Measurements from ENCODE around the gene POTEG. TPM values are rescaled to one million over a fixed set of nuclear protein-coding genes. Genes with fewer than 3 reads are reported as not detected.
"Not testable (repeated sequence)": the region's sequence is repeated elsewhere in the genome, so short reads cannot be mapped to it uniquely, and the experiment has no call there.

The POTEG gene
- total RNA-seq, 3 donors from 2014 or later = not detected

DNA sequence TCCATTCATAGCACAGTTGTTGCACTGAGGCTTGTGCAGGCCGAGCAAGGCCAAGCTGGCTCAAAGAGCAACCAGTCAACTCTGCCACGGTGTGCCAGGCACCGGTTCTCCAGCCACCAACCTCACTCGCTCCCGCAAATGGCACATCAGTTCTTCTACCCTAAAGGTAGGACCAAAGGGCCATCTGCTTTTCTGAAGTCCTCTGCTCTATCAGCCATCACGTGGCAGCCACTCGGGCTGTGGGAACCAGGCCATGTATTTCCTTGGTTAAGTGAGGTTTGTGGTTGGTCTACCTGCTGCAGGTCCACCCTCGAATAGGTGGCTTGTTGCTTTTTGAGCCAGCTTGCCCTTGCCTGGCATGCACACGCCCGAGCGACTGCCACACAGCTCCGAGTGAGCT is 39.4 kb downstream of the POTEG start:
- H3K27ac ChIP-seq, H3K4me3 ChIP-seq: not testable (repeated sequence)
- peak in 1 of 2 donors; percentile 34 for DNase-seq (ENCODE audit: low spot score in 2 of 2)

DNA sequence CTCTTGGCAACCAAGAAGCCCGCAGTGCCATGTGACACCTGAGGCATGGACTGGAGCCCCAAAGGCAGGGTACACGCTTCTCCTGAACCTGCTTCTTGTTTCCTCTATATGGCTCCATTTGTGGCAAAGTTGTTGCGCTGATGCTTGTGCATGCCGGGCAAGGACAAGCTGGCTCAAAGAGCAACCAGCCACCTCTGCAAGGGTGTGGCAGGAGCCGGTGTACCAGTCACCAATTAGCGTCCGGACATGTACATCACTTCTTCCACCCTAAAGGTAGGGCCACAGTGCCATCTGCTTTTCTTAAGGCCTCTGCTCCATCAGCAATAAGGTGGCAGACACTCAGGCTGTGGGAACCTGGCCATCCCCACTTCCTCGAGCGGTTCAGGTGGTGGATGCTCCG is 43.9 kb downstream of the POTEG start:
- DNase-seq (ENCODE audit: low spot score in 2 of 2); H3K4me1 ChIP-seq; H3K4me3 ChIP-seq; intact Hi-C loops (cut with DNase I; ENCODE audit: low total_unique reads); H3K36me3 ChIP-seq; H3K9me3 ChIP-seq; H3K27ac ChIP-seq; H3K27me3 ChIP-seq: not testable (repeated sequence)

More for the DNA sequence above, 39.4 kb downstream of the POTEG start:
- H3K4me1 ChIP-seq; H3K9me3 ChIP-seq; intact Hi-C loops (cut with DNase I; ENCODE audit: low total_unique reads); H3K36me3 ChIP-seq; H3K27me3 ChIP-seq: not testable (repeated sequence)

DNA sequence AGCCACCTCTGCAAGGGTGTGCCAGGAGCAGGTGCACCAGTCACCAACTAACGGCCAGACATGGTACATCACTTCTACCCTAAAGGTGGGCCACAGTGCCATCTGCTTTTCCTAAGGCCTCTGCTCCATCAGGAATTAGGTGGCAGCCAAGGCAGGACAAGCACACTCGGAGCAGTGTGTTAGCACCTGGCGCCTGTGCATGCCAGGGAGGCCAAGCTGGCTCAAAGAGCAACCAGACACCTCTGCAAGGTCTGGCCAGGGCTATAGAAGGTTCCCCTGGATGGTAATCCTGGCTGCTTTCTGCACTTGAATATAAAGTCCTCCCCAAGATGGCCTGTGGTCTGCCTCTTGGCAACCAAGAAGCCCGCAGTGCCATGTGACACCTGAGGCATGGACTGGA is 45.4 kb downstream of the POTEG start:
- H3K27me3 ChIP-seq; H3K36me3 ChIP-seq; H3K4me1 ChIP-seq; H3K4me3 ChIP-seq; H3K27ac ChIP-seq; intact Hi-C loops (cut with DNase I; ENCODE audit: low total_unique reads); H3K9me3 ChIP-seq; DNase-seq (ENCODE audit: low spot score in 2 of 2): not testable (repeated sequence)

DNA sequence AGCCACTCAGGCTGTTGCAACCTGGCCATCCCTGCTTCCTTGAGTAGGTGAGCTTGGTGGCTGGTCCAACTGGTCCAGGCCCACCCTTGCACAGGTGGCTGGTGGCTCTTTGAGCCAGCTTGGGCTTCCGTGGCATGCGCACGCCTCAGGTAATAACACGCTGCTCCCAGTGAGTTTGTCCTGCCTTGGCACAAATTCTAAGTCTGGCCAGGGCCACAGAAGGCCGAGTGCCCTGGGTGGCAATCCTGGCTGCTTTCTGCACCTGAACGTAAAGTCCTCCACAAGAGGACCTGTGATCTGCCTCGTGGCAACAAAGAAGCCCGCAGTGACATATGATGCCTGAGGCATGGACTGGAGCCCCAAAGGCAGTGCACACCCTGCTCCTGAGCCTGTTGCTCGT is 47.1 kb downstream of the POTEG start:
- DNase-seq (ENCODE audit: low spot score in 2 of 2); H3K4me1 ChIP-seq; H3K9me3 ChIP-seq; intact Hi-C loops (cut with DNase I; ENCODE audit: low total_unique reads); H3K27me3 ChIP-seq; H3K27ac ChIP-seq; H3K4me3 ChIP-seq; H3K36me3 ChIP-seq: not testable (repeated sequence)

DNA sequence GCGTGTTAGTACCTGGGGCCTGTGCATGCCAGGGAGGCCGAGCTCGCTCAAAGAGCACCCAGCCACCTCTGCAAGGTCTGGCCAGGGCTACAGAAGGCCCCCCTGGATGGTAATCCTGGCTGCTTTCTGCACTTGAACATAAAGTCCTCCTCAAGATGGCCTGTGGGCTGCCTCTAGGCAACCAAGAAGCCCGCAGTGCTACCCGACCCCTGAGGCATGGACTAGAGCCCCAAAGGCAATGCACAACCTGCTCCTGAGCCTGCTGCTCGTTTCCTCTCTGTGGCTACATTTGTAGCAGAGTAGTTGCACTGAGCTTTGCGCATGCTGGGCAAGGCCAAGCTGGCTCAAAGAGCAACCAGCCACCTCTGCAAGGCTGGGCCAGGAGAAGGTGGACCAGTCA is 47.8 kb downstream of the POTEG start:
- H3K4me1 ChIP-seq; H3K27ac ChIP-seq; H3K36me3 ChIP-seq; H3K9me3 ChIP-seq; H3K27me3 ChIP-seq; intact Hi-C loops (cut with DNase I; ENCODE audit: low total_unique reads); H3K4me3 ChIP-seq; DNase-seq (ENCODE audit: low spot score in 2 of 2): not testable (repeated sequence)

DNA sequence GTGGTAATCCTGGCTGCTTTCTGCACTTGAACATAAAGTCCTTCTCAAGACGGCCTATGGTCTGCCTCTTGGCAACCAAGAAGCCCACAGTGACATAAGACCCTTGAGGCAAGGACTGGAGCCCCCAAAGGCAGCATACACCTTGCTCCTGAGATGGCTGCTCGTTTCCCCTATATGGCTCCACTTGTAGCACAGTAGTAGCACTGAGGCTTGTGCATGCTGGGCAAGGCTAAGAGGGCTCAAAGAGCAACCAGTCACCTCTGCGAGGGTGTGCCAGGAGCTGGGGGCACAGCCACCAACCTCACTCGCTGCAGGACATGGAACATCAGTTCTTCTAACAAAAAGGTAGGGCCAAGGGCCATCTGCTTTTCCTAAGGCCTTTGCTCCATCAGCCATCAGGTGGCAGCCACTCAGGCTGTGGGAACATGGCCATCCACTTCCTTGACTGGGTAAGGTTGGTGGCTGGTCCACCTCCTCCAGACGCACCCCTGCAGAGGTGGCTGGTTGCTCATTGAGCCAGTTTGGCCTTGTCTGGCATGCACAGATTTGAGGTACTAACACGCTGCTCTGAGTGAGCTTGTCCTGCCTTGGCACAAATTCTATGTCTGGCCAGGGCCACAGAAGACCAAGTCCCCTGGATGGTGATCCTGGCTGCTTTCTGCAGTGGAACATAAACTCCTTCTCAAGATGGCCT is 49.9 kb downstream of the POTEG start:
- DNase-seq (ENCODE audit: low spot score in 2 of 2) = not testable (repeated sequence)

DNA sequence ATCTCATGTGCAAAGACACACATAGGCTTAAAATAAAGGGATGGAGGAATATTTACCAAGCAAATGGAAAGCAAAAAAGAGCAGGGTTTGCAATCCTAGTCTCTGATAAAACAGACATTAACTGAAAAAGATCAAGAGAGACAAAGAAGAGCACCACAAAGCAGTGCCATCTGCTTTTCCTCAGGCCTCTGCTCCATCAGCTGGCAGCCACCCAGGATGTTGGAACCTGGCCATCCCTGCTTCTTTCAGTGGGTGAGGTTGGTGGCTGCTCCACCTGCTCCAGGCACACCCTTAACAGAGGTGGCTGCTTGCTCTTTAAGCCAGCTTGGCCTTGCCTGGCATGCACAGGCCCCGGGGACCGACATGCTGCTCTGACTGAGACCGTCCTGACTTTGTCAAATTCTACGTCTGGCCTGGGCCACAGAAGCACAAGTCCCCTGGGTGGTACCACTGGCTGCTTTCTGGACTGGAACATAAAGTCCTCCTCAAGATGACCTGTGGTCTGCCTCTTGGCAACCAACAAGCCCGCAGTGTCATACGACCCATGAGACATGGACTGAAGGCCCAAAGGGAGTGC is 51.0 kb downstream of the POTEG start:
- H3K9me3 ChIP-seq; H3K36me3 ChIP-seq; DNase-seq (ENCODE audit: low spot score in 2 of 2); H3K4me1 ChIP-seq; H3K27me3 ChIP-seq; H3K4me3 ChIP-seq; H3K27ac ChIP-seq; intact Hi-C loops (cut with DNase I; ENCODE audit: low total_unique reads): not testable (repeated sequence)

More for the DNA sequence above, 49.9 kb downstream of the POTEG start:
- H3K4me1 ChIP-seq; intact Hi-C loops (cut with DNase I; ENCODE audit: low total_unique reads); H3K9me3 ChIP-seq; H3K36me3 ChIP-seq; H3K4me3 ChIP-seq; H3K27me3 ChIP-seq; H3K27ac ChIP-seq: not testable (repeated sequence)

DNA sequence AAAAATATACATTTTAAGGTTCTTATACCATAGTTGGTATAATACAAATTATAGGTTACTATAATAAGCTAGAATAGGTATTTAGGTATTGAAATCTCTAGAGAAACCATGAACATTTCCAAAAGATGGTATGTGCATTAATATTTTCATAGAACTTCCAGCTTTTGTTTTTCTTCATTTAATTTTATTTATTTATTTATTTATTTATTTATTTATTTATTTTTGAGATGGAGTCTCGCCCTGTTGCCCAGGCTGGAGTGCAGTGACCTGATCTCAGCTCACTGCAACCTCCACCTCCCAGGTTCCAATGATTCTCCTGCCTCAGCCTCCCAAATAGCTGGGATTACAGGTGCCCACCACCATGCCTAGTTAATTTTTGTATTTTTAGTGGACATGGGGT is 54.0 kb downstream of the POTEG start:
- H3K4me3 ChIP-seq; H3K9me3 ChIP-seq; H3K4me1 ChIP-seq; H3K36me3 ChIP-seq; DNase-seq (ENCODE audit: low spot score in 2 of 2); H3K27ac ChIP-seq; H3K27me3 ChIP-seq; intact Hi-C loops (cut with DNase I; ENCODE audit: low total_unique reads): not testable (repeated sequence)

DNA sequence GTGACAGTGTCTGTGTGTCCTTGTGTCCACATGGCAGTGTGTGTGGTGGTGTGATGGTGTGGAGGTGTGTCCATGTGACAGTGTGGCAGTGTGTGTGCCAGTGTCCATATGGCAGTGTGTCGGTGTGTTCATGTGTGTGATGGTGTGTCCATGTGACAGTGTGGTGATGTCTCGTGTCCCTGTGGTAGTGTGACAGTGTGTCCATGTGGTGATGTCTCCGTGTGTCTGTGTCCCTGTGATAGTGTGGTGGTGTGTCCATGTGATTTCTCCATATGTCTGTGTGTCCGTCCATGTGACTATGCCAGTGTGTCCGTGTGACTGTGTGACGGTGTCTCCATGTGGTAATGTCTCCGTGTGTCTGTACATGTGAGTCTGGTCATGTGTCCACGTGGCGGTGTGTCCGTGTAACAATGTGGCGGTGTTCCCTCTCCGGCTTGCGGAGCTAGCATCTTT is 59.7 kb downstream of the POTEG start:
- intact Hi-C loops (cut with DNase I; ENCODE audit: low total_unique reads); H3K27ac ChIP-seq; H3K36me3 ChIP-seq; H3K4me1 ChIP-seq; H3K27me3 ChIP-seq; H3K4me3 ChIP-seq; H3K9me3 ChIP-seq; DNase-seq (ENCODE audit: low spot score in 2 of 2): not testable (repeated sequence)

DNA sequence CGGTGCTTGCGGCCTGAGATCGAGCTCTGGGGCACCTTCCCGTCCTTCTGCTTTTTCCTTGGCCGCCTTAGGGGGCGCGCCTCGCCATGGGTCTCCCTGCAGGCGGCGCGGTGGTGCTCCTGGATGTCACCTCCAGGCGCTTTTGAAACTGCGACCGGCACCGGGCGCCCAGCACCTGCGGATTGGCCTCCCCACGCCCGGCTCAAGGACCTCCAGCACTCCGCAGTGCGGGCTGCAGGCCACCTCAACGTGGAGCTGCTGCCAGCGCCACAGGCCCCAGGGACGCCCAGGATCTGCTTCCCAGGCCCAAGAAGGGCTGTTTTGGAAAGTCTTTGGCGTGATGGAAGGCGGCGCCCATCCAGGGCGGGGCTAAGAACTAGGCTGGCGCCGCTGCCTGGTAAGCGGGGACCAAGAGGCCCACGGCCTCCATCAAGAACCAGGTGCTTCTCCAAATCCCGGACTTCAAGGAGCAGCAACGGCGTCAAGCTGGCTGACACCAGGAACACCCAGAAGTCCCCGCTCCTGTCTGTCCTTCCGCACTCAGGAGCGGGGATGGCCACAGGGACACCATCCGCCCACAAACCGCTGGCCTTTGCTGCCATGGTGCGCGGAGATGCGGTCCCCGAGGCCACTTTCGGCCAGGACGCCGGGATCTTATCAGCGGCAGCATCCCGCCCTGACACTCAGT is 61.2 kb downstream of the POTEG start:
- H3K27ac ChIP-seq; H3K36me3 ChIP-seq; DNase-seq (ENCODE audit: low spot score in 2 of 2); H3K27me3 ChIP-seq; H3K4me3 ChIP-seq; H3K9me3 ChIP-seq; intact Hi-C loops (cut with DNase I; ENCODE audit: low total_unique reads); H3K4me1 ChIP-seq: not testable (repeated sequence)

DNA sequence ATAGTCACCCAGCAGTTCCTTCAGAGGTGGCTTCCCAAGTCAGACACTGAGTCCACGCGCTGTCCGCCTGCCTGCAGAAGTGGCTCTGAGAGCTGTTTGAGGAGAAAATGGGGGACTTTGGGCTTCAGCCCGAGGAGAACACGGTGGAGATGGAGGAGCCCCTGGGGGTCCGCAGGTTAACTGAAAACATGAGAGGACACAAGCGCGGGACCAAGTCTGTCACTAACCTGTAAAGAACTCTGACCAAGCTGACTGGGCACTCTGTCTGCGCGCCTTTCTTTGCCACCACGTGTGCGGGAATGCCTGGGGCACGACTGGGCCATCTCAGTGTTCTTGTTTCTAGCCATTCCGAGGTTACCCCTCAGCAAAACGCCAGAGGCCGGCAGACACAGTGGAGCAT is 62.4 kb downstream of the POTEG start:
- DNase-seq (ENCODE audit: low spot score in 2 of 2); H3K9me3 ChIP-seq; H3K27ac ChIP-seq; H3K4me1 ChIP-seq; H3K27me3 ChIP-seq; H3K4me3 ChIP-seq; intact Hi-C loops (cut with DNase I; ENCODE audit: low total_unique reads); H3K36me3 ChIP-seq: not testable (repeated sequence)

DNA sequence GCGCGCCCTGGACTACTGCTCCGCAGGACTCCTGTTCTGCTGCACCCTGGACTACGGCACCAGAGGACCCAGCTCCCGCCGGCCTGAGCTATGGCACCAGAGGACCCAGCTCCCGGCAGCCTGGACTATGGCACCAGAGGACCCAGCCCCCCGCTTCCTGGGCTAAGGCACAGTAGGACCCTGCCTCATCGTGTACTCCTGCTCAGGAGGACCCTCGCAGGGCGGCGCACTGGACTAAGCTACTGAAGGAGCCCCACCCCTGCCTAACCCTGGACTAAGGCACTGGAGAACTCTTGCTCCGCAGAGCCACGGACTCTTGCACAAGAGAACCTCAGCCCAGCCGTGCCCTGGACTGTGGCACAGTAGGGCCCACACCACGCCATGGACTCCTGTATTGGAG is 71.3 kb downstream of the POTEG start:
- intact Hi-C loops (cut with DNase I; ENCODE audit: low total_unique reads); H3K27ac ChIP-seq; DNase-seq (ENCODE audit: low spot score in 2 of 2); H3K4me1 ChIP-seq; H3K27me3 ChIP-seq; H3K4me3 ChIP-seq; H3K9me3 ChIP-seq; H3K36me3 ChIP-seq: not testable (repeated sequence)

DNA sequence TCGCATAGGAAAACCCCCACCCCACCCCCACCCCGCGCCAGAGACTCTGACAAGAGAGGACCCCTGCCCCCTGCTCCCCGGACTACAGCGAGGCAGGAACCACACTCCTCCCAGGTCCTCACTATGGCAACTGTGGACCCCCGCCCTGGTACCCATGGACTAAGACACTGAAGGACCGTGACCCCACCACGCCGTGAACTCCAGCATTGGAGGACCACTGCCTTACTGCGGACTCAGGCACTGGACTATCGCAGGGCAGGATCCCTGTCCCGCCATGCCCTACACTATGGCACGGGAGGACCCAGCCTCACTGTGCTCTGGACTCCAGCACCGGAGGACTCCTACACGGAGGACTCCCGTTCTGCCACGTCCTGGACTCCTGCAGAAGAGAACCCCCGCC is 71.8 kb downstream of the POTEG start:
- intact Hi-C loops (cut with DNase I; ENCODE audit: low total_unique reads); H3K36me3 ChIP-seq; H3K4me1 ChIP-seq; H3K27me3 ChIP-seq; H3K4me3 ChIP-seq; H3K27ac ChIP-seq; H3K9me3 ChIP-seq; DNase-seq (ENCODE audit: low spot score in 2 of 2): not testable (repeated sequence)

Measured in breast epithelium (tissue), 4 donors.